IPS-11a (cell line): ENCODE measurements around the gene PIK3R6.

Experiments used
- H3K4me3 ChIP-seq: one replicate; pipeline ENCODE4 v1.5.1; 2013; ENCODE audit warnings: low read depth, low read length, control low read depth

PIK3R6 gene

GRCh38 chr17:8855477-8856204, 11.8 kb downstream of the PIK3R6 start:
- no peak overlapping the region for H3K4me3 ChIP-seq

- no peak overlapping the region for H3K4me3 ChIP-seq
Measured at GRCh38 chr17:8851600-8851999, 15.9 kb downstream of the PIK3R6 start.

GRCh38 chr17:8849311-8850041, 18.0 kb downstream of the PIK3R6 start:
- H3K4me3 ChIP-seq: no peak overlapping the region

GRCh38 chr17:8847891-8848290, 19.6 kb downstream of the PIK3R6 start:
- H3K4me3 ChIP-seq: no peak overlapping the region

- H3K4me3 ChIP-seq: no peak overlapping the region
Measured at GRCh38 chr17:8846768-8847211, 20.7 kb downstream of the PIK3R6 start.

- H3K4me3 ChIP-seq: no peak overlapping the region
Measured at GRCh38 chr17:8844229-8845218, 22.9 kb downstream of the PIK3R6 start.

GRCh38 chr17:8843344-8843743, 24.1 kb downstream of the PIK3R6 start:
- no peak overlapping the region for H3K4me3 ChIP-seq

GRCh38 chr17:8841844-8842243, 25.6 kb downstream of the PIK3R6 start:
- no peak overlapping the region for H3K4me3 ChIP-seq

GRCh38 chr17:8839410-8839935, 28.0 kb downstream of the PIK3R6 start:
- no peak overlapping the region for H3K4me3 ChIP-seq

GRCh38 chr17:8838551-8839095, 28.9 kb downstream of the PIK3R6 start:
- H3K4me3 ChIP-seq: no peak overlapping the region

- no peak overlapping the region for H3K4me3 ChIP-seq
Measured at GRCh38 chr17:8837563-8838075, 29.9 kb downstream of the PIK3R6 start.

- H3K4me3 ChIP-seq: no peak overlapping the region
Measured at GRCh38 chr17:8836821-8837562, 30.5 kb downstream of the PIK3R6 start.

GRCh38 chr17:8835631-8836364, 31.7 kb downstream of the PIK3R6 start:
- H3K4me3 ChIP-seq: no peak overlapping the region

- H3K4me3 ChIP-seq: no peak overlapping the region
Measured at GRCh38 chr17:8835106-8835505, 32.4 kb downstream of the PIK3R6 start.

GRCh38 chr17:8832711-8833352, 34.6 kb downstream of the PIK3R6 start:
- no peak overlapping the region for H3K4me3 ChIP-seq

GRCh38 chr17:8831234-8831849, 36.1 kb downstream of the PIK3R6 start:
- H3K4me3 ChIP-seq: no peak overlapping the region

GRCh38 chr17:8830141-8830540, 37.3 kb downstream of the PIK3R6 start:
- no peak overlapping the region for H3K4me3 ChIP-seq
